ENCODE measurements around the gene PAX5.

- TF ChIP-seq TAF1 (IDR thresholded peaks at IDR 0.05; ENCODE audit: borderline replicate concordance, insufficient read depth, low read length), result no peak
- no peak for TF ChIP-seq REST (IDR thresholded peaks at IDR 0.05; ENCODE audit: insufficient read depth in 1 of 2, low read depth in 2 of 2, low read length in 2 of 2)
- no peak for TF ChIP-seq POLR2AphosphoS5 (IDR thresholded peaks at IDR 0.05; ENCODE audit: low read depth, low read length)
- no peak for TF ChIP-seq SIN3A (IDR thresholded peaks at IDR 0.05; ENCODE audit: borderline replicate concordance, insufficient read depth, low read length)
Observed at GRCh38 chr9:37032713-37033112, 1.4 kb downstream of the PAX5 start.

Data from PFSK-1 (cell line).